ENCODE measurements around the gene PTTG1IP2. TPM values are rescaled to one million over a fixed set of nuclear protein-coding genes. Genes with fewer than 3 reads are reported as not detected.

PTTG1IP2 gene
- total RNA-seq, 1 experiment from 2014 or later: not detected

DNA sequence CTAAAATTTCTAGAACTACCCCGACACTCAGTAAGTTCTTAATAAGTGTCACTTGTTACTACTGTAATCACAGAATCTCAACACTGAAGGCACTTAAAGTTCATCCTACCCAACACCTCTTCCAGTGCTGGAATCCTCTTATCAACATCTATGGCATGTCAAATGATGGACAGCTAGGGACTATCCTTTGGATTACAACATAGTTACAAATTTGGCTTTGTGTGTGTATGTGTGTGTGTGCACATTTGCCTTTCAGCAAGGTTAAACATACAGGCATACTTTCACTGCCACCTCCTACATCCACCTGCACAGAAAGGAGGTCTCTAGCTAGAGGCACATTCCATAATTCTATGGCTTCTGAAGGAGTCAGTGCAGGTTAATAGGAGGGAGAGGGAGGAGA, 25.8 kb downstream of the PTTG1IP2 start:
- Histone ChIP-seq H2AFZ (ENCODE audit: low read depth, low read length, poor library complexity, severe bottlenecking) (no peak overlapping the region), H3K27me3 (ENCODE audit: insufficient read depth, low read length) (no peaks in the 10 kb centered on the region), H3K4me2 (ENCODE audit: low read length) (no peak overlapping the region), H3K27ac (ENCODE audit: low read depth, low read length) (no peak overlapping the region), H3K36me3 (ENCODE audit: control insufficient read depth in 1 of 2, insufficient read depth in 2 of 2, low read length in 2 of 2) (no peaks in the 10 kb centered on the region), H4K20me1 (ENCODE audit: insufficient read depth) (no peaks in the 10 kb centered on the region), H3K9ac (ENCODE audit: low read length) (no peak overlapping the region), H3K4me1 (ENCODE audit: control insufficient read depth in 1 of 2, insufficient read depth in 2 of 2, low read length in 2 of 2) (no peaks in the 10 kb centered on the region), H3K9me2 (ENCODE audit: insufficient read depth) (no peaks in the 10 kb centered on the region), H3K9me3 (ENCODE audit: control insufficient read depth in 1 of 2, insufficient read depth in 1 of 2, low read depth in 1 of 2, low read length in 2 of 2) (no peaks in the 10 kb centered on the region), H3K4me3 (replicated peaks in 1 of 2; ENCODE audit: low read depth in 1 of 2, low read length in 2 of 2) (no peak overlapping the region), H3K79me2 (ENCODE audit: insufficient read depth, low read length) (no peaks in the 10 kb centered on the region)
- TF ChIP-seq CEBPB (IDR thresholded peaks at IDR 0.05; ENCODE audit: low read depth) (no peak), CTCF (IDR thresholded peaks at IDR 0.05 in 2 of 3, conservative IDR thresholded peaks at IDR 0.05 in 1 of 3; ENCODE audit: borderline replicate concordance in 1 of 3, insufficient read depth in 1 of 3, low read depth in 2 of 3, low read length in 2 of 3) (no peak), ZFX (IDR thresholded peaks at IDR 0.05) (no peak), SIN3A (IDR thresholded peaks at IDR 0.05; ENCODE audit: low read depth) (no peak), EZH2phosphoT487 (IDR thresholded peaks at IDR 0.05; ENCODE audit: borderline replicate concordance) (no peak), EZH2 (IDR thresholded peaks at IDR 0.05) (no peak), POLR2A (IDR thresholded peaks at IDR 0.05; ENCODE audit: borderline replicate concordance, extremely low read depth, insufficient read depth, insufficient read length) (no peak), FOSL1 (IDR thresholded peaks at IDR 0.05; ENCODE audit: low read depth) (no peak), TCF7L2 (IDR thresholded peaks at IDR 0.05; ENCODE audit: borderline replicate concordance, extremely low read depth, insufficient read depth, insufficient read length) (no peak), EGR1 (IDR thresholded peaks at IDR 0.05; ENCODE audit: low read depth) (no peak), SRF (IDR thresholded peaks at IDR 0.05; ENCODE audit: low read depth) (no peak), SP1 (IDR thresholded peaks at IDR 0.05; ENCODE audit: low read depth) (no peak), RAD21 (IDR thresholded peaks at IDR 0.05; ENCODE audit: low read depth) (no peak)
- TF ChIP-seq, protein P1, sequence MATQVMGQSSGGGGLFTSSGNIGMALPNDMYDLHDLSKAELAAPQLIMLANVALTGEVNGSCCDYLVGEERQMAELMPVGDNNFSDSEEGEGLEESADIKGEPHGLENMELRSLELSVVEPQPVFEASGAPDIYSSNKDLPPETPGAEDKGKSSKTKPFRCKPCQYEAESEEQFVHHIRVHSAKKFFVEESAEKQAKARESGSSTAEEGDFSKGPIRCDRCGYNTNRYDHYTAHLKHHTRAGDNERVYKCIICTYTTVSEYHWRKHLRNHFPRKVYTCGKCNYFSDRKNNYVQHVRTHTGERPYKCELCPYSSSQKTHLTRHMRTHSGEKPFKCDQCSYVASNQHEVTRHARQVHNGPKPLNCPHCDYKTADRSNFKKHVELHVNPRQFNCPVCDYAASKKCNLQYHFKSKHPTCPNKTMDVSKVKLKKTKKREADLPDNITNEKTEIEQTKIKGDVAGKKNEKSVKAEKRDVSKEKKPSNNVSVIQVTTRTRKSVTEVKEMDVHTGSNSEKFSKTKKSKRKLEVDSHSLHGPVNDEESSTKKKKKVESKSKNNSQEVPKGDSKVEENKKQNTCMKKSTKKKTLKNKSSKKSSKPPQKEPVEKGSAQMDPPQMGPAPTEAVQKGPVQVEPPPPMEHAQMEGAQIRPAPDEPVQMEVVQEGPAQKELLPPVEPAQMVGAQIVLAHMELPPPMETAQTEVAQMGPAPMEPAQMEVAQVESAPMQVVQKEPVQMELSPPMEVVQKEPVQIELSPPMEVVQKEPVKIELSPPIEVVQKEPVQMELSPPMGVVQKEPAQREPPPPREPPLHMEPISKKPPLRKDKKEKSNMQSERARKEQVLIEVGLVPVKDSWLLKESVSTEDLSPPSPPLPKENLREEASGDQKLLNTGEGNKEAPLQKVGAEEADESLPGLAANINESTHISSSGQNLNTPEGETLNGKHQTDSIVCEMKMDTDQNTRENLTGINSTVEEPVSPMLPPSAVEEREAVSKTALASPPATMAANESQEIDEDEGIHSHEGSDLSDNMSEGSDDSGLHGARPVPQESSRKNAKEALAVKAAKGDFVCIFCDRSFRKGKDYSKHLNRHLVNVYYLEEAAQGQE (IDR thresholded peaks at IDR 0.05; ENCODE audit: low read depth): no peak
- TF ChIP-seq, protein P2, sequence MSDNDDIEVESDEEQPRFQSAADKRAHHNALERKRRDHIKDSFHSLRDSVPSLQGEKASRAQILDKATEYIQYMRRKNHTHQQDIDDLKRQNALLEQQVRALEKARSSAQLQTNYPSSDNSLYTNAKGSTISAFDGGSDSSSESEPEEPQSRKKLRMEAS (IDR thresholded peaks at IDR 0.05): no peak
- no peak for ATAC-seq
- ChIA-PET RAD21 (ENCODE audit: low non-redundant PET in 1 of 2, low total read pairs in 2 of 2, uncharacterized antibody in 2 of 2, unreplicated experiment in 2 of 2) (no interaction called here), CTCF (no interaction called here), POLR2A (no interaction called here)
- no peak for DNase-seq (ENCODE audit: low read depth, low spot score)
- intact Hi-C loops (cut with micrococcal nuclease): no loop called here
- no TSS peak for BruUV-seq (replicated peaks)

Measured in HCT116 (cell line).